GM13977 (cell line): Measurements from ENCODE around the gene ODAD2.

Experiments used
- DNase-seq: peaks from one replicate; pipeline ENCODE4 v3.0.0; 2012; ENCODE audit warnings: low spot score
- CTCF ChIP-seq: IDR thresholded peaks from 2 replicates; pipeline ENCODE4 v1.5.1; 2012; ENCODE audit warnings: mild to moderate bottlenecking, control low read depth; ENCODE audit not compliant: insufficient read depth; ENCODE audit errors: extremely low read depth, missing control alignments
- in situ Hi-C: fragments of 300-500 bp; cut with MboI; formaldehyde crosslinking; loops from one replicate; pipeline ENCODE4 v1.12.0; 2022; ENCODE audit warnings: low sequenced_read_pairs, low pct_unique_long_range_greater_than_20kb, mixed read lengths, inconsistent platforms; ENCODE audit not compliant: unreplicated experiment

ODAD2 gene

GRCh38 chr10:27861781-27862180, 137.1 kb downstream of the ODAD2 start:
- DNase-seq = no peak
- in situ Hi-C loops = no loop called here
- no peak for TF ChIP-seq CTCF

- DNase-seq = no peak
- in situ Hi-C loops = no loop called here
- no peak for TF ChIP-seq CTCF
These were observed 141.3 kb downstream of the ODAD2 start for GRCh38 chr10:27857616-27858015.

GRCh38 chr10:27844223-27844622, 154.7 kb downstream of the ODAD2 start:
- no peak for DNase-seq
- no peak for TF ChIP-seq CTCF
- in situ Hi-C loops = no loop called here

- in situ Hi-C loops = no loop called here
- no peak for TF ChIP-seq CTCF
- no peak for DNase-seq
These were observed 160.0 kb downstream of the ODAD2 start for GRCh38 chr10:27838901-27839300.

- in situ Hi-C loops = no loop called here
- no peak for TF ChIP-seq CTCF
- no peak for DNase-seq
These were observed 160.5 kb downstream of the ODAD2 start for GRCh38 chr10:27838361-27838760.

GRCh38 chr10:27834476-27834875, 164.4 kb downstream of the ODAD2 start:
- no peak for DNase-seq
- TF ChIP-seq CTCF = no peak
- in situ Hi-C loops = no loop called here

- no peak for DNase-seq
- TF ChIP-seq CTCF = no peak
- in situ Hi-C loops = no loop called here
These were observed 165.1 kb downstream of the ODAD2 start for GRCh38 chr10:27833792-27834191.
